Measurements from ENCODE around the gene DGLUCY.
"Not testable (repeated sequence)": the region's sequence is repeated elsewhere in the genome, so short reads cannot be mapped to it uniquely, and the experiment has no call there.

Gene DGLUCY

DNA sequence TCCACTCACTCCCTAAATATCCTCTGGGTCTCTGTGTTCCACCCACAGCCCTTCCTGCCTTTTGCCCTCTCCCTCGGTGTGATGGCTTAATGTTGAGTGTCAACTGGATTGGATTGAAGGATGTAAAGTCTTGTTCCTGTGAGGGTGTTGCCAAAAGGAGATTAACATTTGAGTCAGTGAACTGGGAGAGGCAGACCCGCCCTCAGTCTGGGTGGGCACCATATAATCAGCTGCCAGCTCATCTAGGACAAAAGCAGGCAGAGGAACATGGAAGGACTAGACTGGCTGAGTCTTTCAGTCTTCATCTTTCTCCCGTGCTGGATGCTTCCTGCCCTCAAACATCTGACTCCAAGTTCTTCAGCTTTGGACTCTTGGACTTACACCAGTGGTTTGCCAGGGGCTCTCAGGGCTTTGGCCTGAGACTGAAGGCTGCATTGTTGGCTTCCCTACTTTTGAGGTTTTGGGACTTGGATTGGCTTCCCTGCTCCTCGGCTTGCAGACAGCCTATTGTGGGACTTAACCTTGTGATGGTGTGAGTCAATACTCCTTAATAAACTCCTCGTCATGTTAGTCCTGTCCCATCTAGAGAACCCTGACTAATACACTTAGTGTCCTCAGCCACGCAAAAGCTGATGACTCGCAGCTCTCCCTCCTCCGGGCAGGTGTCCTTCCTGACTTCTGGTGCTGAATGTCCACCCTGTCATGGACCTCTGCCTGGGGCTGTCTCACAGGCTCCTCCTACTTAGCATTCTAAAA, 5.9 kb downstream of the DGLUCY start:
- H3K27ac Mint-ChIP-seq: no peak overlapping the region
- no peaks in the 10 kb centered on the region for H3K9me3 Mint-ChIP-seq
- H3K4me3 Mint-ChIP-seq: no peak overlapping the region
- H3K4me1 Mint-ChIP-seq: peaks cover 21% of the 10 kb centered on the region
- H3K36me3 Mint-ChIP-seq (ENCODE audit: low read depth): peaks cover 40% of the 10 kb centered on the region
- TF ChIP-seq, protein P1, sequence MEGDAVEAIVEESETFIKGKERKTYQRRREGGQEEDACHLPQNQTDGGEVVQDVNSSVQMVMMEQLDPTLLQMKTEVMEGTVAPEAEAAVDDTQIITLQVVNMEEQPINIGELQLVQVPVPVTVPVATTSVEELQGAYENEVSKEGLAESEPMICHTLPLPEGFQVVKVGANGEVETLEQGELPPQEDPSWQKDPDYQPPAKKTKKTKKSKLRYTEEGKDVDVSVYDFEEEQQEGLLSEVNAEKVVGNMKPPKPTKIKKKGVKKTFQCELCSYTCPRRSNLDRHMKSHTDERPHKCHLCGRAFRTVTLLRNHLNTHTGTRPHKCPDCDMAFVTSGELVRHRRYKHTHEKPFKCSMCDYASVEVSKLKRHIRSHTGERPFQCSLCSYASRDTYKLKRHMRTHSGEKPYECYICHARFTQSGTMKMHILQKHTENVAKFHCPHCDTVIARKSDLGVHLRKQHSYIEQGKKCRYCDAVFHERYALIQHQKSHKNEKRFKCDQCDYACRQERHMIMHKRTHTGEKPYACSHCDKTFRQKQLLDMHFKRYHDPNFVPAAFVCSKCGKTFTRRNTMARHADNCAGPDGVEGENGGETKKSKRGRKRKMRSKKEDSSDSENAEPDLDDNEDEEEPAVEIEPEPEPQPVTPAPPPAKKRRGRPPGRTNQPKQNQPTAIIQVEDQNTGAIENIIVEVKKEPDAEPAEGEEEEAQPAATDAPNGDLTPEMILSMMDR (IDR thresholded peaks at IDR 0.05; ENCODE audit: unreplicated experiment in 3 of 3): no peak
- no peaks in the 10 kb centered on the region for H3K27me3 Mint-ChIP-seq (ENCODE audit: low read depth)

DNA sequence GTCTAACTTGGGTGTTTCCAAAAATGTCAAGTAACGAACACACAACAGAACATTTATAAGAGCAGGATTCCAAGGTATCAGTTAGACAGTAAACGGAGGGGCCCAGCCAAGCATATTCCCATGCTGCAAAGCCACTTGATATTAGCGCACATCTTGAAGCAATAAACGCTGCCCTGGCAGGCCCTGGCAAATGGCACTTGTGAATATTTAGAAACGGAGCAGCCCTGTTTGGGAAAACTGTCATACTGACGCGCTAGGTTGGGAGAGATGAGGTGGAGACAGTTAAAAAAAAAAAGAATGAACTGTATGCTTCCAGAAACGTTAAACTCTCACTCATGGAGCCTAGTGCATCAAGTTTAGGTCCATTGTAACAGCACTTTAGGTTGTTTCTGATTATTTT, 9.3 kb downstream of the DGLUCY start:
- TF ChIP-seq, protein P1 (IDR thresholded peaks at IDR 0.05; ENCODE audit: unreplicated experiment in 3 of 3): no peak
- peaks cover 54% of the 10 kb centered on the region for H3K36me3 Mint-ChIP-seq (ENCODE audit: low read depth)
- H3K4me1 Mint-ChIP-seq: peaks cover 10% of the 10 kb centered on the region
- H3K27ac Mint-ChIP-seq: peak overlapping the region in 1 of 3 experiments; percentile 35
- no peaks in the 10 kb centered on the region for H3K27me3 Mint-ChIP-seq (ENCODE audit: low read depth)
- H3K9me3 Mint-ChIP-seq: no peaks in the 10 kb centered on the region
- no peak overlapping the region for H3K4me3 Mint-ChIP-seq

DNA sequence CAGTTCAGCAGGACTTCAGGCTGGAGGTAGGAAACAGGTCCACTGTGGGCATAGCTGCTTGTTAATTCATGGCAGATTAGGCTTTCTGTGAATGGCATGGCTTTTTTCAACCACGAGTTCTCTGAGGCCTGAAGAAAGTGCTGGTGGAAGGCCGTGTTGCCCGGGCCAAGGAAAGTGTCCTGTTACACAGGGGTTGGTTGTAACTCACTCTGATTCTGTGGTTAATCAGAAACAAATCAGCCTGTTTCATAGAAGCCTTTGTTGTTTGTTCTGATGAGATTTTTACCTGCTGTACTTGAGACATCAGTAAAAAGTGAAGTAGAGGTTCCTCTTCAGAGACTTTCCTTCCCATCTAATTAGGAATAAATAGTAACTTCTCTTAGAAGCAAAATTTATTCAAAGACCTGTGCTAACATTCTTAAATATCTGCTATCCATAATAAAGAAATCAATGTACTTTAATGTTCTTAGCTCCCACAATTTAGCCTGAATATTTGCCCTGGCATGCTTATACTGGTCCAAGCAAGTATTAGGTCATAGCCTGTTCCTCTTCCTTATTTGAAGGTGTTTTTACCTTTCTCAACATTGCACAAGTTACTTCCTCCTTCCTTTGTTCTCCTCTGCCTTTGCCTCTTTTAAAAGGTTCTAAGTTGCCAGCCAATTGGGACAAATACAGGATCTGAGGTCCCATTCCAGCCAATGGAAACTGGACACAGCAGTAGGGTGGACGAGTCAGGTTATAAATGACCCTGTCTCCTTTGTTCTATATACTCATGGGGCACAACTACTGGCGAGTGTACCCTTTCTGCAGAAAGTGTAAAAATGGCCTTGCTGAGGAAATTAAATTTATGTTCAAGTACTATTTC, 10.8 kb downstream of the DGLUCY start:
- Mint-ChIP-seq H3K4me1 (peaks cover 10% of the 10 kb centered on the region), H3K36me3 (ENCODE audit: low read depth) (peaks cover 47% of the 10 kb centered on the region), H3K27ac (peak overlapping the region; percentile 78 to 87 (median 82))
- not testable (repeated sequence) for H3K9me3 Mint-ChIP-seq; H3K4me3 Mint-ChIP-seq; H3K27me3 Mint-ChIP-seq (ENCODE audit: low read depth)

DNA sequence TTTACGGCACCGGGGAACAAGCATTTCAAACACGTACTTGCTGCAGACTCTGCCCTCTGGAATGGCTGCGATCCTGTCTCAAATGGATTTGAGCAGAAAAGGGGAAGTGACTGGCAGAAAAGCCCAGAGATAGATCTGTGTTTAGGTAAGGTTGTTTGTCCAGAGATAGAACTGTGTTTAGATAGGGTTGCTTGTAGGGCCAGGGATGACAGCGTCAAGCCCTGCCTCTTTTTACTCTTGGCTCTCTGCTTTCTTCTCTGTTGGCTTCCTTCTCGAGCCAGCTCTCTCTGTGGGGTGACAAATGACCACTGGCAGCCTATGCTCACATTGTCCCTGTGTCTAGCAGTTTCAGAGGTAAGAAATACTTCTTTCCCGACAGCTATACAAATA, 11.4 kb downstream of the DGLUCY start:
- Mint-ChIP-seq H3K36me3 (ENCODE audit: low read depth) (peaks cover 43% of the 10 kb centered on the region), H3K4me3 (no peak overlapping the region), H3K9me3 (no peaks in the 10 kb centered on the region), H3K4me1 (peaks cover 10% of the 10 kb centered on the region), H3K27me3 (ENCODE audit: low read depth) (no peaks in the 10 kb centered on the region), H3K27ac (peak overlapping the region in 2 of 3 experiments; percentile 82 to 87)
- TF ChIP-seq, protein P1 (IDR thresholded peaks at IDR 0.05; ENCODE audit: unreplicated experiment in 3 of 3): no peak

DNA sequence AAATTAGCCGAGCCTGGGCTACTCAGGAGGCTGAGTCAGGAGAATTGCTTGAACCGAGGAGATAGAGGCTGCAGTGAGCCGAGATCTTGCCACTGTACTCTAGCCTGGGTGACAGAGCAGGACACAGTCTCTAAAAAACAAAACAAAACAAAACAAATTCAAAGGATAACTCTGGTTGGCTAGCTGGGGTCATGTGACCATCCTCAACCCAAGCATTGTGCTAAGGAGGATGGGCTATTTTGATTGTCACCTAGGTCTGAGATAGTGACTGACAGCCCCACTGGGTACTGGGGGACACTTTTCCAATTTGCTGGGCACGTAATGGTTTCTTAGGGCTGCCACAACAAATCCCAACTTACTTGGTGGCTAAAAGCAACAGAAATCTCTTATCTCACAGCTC, 11.9 kb downstream of the DGLUCY start:
- Mint-ChIP-seq H3K27ac (peak overlapping the region in 1 of 3 experiments; percentile 54), H3K36me3 (ENCODE audit: low read depth) (peaks cover 40% of the 10 kb centered on the region), H3K9me3 (no peaks in the 10 kb centered on the region), H3K4me1 (peaks cover 10% of the 10 kb centered on the region), H3K27me3 (ENCODE audit: low read depth) (no peaks in the 10 kb centered on the region), H3K4me3 (no peak overlapping the region)
- TF ChIP-seq, protein P1 (IDR thresholded peaks at IDR 0.05; ENCODE audit: unreplicated experiment in 3 of 3): no peak

DNA sequence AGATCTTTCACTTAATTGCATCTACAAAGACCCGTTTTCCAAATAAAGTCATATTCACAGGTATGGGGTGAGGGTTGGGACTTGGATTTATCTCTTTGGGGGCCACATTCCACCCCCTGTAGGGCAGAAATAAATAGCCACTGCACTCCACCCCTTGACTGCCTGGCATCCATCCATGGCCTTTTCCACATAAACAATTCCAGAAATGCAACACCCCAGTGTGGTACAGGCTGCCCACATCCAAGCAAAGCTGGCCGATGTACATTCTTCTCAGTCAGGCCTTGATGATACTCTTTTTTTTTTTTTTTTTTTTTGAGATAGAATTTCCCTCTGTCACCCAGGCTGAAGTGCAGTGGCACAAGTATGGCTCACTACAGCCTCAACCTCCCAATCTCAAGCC, 12.9 kb downstream of the DGLUCY start:
- TF ChIP-seq, protein P1 (IDR thresholded peaks at IDR 0.05; ENCODE audit: unreplicated experiment in 3 of 3): no peak
- H3K36me3 Mint-ChIP-seq (ENCODE audit: low read depth): peaks cover 47% of the 10 kb centered on the region
- no peak overlapping the region for H3K4me3 Mint-ChIP-seq

More for the DNA sequence above, 12.9 kb downstream of the DGLUCY start:
- H3K27ac Mint-ChIP-seq: no peak overlapping the region
- H3K4me1 Mint-ChIP-seq: peaks cover 10% of the 10 kb centered on the region
- no peaks in the 10 kb centered on the region for H3K27me3 Mint-ChIP-seq (ENCODE audit: low read depth)
- no peaks in the 10 kb centered on the region for H3K9me3 Mint-ChIP-seq
